COLO668 (cell line): Measurements from ENCODE around the gene IGF1R.

Source experiments
- DNase-seq: peaks from one replicate; lab custom pipeline; 2025; ENCODE audit not compliant: unreplicated experiment; lab: John Stamatoyannopoulos, UW

The IGF1R gene

DNA sequence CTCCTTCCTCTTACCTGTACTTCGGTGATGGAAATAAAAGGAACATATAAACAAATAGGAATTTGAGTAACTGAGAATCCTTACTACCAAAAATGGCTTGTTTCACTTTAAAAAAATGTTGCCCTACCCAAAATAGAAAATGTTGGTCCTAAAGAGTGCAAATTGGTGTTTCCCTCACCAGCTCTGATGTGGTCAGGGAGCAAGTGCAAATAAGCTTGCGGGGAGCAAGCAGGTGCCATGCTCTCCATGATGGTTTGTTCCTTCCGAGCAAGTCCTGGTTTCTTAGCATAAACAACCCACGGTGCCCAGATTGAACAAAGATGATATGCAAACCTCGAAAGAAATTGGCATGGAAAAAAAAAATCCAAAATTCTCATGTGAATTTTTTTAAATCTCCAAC is 290.5 kb downstream of the IGF1R start:
- DNase-seq: no peak

DNA sequence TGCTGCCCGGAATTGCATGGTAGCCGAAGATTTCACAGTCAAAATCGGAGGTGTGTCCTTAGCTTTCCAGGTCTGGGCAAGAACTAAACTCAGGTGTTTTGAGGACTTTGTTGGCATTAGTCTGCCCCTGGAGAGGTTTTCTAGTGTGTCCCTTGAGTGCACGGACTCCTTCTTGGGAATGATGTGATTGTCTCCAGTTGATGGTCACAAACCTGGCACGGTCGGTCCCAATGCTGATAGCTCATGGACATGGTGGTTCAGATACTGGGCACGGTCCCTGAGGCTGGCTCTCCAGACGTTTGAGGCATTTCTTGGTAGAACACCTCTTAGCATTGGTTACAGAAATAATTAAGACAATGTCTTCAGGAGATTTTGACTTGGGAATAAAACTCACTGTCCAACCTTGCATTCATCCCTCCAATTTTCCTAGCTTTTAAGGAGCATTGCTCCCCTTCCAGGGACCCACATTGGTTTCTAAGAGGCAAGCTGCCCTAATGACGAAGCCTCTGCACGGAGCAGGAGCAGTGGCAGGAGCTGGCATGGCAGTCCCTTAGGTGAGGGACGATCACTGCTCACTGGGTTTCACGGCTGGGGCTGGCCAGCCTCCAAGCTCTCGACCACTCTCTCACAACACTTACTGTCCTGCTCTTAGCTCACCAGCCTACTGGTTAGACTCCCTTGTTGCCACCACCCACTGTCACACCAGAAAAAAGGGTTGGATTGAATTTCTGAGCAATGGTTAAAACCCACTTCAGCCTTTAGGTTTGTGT is 291.2 kb downstream of the IGF1R start:
- no peak for DNase-seq

DNA sequence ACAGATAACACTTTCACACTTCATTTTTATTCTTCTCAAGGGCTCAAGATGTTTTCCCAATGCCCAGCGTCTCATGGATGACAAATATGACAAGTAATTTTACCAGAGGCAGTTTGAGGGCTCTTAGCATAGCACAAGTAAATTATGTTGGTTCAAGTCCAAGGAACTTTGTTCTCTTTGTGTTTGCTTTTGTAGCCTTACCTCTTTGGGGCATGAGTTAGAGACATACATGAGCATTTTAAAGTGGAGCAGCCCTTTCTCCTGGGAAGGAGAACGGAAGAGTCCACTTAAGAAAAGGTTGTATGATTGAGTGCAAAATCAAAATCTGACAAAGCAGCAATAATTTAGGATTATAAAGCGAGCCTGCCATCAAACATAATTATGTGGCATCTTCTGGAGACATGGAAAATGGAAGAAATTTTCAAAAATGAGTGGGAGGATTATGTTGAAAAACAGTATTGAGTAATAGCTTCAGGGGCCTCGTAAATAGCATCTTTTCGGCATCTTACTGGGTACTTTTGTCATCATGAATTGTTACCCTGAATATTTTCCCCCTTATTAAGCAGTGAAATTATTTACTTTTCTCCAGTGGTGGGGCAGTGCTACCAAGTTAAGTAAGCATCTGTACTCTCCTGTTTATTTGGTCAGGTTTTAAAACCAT is 293.4 kb downstream of the IGF1R start:
- DNase-seq: no peak

DNA sequence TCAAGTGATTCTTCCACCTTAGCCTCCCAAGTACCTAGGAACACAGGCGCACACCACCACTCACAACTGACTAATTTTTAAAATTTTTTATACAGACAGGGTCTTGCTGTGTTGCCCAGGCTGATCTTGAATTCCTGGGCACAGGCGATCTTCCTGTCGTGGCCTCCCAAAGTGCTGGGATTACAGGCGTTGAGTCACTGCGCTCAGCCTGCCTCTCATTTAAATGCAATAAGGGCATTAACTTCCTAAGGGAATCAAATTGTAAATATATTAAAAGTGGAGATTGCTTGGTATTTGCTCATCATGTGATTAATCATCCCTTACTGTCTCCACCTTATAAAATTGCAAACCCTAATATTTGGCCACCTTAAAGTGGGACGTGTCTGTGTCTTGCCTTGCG is 294.1 kb downstream of the IGF1R start:
- DNase-seq: no peak

DNA sequence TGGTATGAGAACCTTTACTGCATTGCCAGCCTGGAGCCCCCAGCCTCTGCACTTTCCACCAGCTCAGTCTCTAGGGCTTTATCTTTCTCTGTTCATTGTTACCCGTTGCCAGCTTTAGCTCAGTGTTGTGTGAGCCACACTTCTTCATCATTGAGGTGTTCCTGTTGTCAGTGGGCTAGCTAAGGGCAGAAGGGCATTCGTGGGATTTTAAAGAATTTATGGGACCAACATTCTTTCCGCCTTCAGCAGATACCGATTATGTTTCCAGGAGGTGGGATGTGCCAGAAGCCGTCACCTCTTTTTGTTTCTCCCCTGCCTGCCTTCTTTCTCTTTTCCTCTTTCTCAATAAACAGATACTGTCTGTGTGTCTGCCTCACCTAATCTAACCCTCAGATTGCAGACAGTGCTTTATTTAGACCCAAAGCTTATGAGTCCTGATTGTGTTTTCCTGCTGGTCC is 294.7 kb downstream of the IGF1R start:
- no peak for DNase-seq

DNA sequence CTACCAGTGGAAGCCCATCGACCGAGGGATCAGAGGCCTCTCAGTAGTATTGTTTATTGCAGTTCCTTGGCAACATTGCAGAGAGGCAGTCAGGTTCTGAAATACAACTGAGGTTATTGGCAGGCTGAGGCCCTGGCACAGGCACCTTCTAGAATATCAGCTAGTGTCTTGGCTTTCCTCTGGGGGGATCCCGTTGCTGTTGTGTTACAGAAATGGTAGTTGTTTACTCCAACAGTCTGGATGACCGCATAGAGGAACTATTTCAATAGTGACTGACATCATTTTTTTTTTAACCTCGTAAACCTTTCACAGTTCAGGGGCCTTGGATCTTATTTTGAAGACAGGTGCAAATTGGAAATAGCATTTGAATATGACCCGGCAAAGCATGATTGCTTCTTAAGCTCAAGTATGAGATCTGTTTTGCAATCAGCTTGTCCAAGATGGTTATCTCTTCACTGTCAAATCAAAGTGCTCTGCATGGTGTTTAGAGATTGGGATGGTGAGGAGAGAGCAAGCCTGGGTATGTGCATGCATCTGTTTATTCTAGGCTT is 295.3 kb downstream of the IGF1R start:
- no peak for DNase-seq

DNA sequence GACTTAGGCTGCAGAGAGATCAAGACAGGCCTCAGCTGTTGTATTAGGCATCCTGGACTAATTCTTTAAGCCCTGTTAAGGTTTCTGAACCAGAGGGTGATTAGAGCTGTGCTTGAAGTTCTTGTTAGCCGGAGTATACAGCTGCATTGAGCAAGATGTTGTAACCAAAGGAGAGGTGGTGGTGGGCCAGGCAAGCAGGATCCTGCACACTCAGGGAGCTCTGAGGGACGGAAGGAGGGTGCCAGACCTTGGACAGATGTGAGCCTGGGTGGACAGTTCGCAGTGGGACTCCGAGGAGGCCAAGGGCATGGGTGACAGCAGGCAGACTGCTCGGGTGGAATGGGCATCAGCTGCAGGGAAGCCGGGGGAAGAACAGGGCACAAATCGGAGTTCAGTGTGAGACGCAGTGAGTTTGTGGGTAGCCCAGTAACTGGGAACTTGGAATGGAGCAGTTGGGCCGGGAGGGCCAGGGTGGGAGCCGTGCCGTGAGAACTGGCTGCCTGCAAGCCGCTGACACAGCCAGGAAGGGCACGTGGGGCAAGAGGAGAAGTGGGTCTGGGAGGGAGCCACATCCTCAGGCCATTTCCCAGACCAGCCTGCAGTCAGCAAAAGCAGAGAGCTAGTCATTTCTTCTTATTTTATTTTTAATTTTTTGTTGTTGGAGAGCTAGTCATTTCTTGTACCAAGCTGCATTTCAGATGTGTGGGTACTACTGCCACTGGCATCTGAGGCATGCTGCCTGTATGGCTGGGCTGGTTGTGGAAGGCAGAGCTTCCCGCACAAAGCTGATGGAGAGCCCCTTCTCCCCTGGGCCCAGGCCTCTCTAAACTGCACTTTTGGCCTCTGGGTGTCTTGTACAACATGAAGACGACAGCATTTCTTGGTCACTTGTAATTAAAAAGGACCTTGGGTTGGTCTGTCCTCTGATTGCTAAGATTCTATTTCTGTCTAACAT is 298.2 kb downstream of the IGF1R start:
- DNase-seq: no peak

DNA sequence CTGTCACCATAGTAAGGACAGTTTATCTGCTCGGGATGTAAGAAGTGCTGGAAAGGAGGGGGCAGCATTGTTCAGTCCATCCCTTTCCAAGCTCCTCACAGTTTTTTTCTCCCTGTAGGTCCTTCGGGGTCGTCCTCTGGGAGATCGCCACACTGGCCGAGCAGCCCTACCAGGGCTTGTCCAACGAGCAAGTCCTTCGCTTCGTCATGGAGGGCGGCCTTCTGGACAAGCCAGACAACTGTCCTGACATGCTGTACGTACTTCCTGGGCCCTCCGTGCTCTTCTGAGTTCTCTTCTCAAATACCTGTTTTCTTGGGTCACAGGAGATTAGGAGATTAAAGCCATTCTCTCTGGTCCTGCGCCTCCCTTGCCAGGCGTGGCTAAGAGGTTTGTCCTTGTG is 300.1 kb downstream of the IGF1R start:
- no peak for DNase-seq

DNA sequence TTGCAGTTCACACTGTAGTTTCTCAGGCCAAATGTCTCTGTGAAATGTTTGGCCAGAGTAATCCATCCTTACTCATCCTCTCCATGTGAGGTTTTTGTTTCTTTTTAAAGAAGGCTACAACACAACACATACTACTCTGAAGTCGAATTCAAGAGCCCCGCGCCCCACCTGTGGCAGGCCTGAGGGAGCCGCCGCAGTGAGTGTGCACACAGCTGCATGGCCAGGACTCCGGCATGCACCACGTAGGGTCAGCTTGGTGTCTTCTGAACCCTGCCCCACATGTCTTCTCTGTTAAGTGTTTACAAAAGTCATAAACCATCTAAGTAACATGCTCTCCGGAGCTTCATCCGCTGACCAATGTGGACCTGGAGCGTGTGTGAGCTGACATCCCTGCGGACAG is 300.6 kb downstream of the IGF1R start:
- DNase-seq: no peak

DNA sequence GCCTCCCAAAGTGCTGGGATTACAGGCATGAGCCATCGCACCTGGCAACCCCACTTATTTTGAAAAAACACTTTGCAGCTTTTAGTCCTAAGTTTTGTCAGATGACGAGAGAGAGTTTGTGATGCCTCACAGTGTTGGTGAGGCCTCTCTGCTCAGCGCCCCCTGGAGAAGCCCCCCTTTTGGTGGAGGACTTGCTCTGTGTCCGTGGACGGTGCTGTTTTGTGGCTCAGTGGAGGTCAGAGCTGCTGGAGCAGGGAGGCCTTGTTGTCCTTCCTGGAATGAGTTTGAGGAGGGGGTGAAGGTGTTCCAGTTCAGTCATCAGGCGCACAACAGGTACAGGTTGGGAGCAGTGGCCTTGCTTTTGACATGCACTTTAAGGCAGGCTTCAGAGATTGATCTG is 301.3 kb downstream of the IGF1R start:
- no peak for DNase-seq

DNA sequence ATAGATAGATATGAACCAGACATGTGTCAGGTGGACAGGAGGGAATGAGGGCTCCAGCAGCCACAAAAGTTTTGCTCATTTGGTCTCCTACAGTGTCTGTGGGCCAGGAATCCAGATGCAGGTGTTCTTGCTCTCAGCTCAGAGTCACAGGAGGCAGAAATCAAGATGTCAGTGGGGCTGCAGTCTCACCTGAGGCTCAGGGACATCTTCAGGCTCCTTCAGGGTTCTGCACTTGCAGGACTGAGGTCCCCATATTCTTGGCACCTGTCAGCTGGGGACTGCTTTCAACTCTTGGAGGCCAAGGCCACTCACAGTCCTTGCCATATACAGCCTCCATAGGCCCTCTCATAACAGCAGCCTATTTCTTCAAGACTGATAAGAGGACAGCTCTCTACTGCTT is 301.9 kb downstream of the IGF1R start:
- DNase-seq: no peak

DNA sequence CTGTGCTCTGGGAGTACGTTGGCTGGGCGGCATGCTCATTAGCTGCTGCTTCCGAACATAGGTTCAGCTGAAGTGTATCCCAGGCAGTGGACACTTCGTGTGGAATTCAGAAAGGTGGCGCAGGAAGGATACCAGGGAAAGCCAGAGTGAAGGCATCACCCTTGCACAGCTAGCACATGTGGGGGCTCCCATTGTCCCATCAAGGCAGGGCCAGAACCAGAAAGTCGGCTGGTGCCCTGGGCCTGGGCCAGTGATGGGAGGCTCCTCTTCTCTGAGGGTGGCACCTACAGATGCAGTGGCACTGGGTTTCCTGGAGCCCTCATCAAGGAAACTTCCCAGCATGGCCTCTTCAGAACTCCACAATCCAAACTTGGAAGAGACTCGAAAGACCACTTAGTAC is 302.7 kb downstream of the IGF1R start:
- DNase-seq: no peak

DNA sequence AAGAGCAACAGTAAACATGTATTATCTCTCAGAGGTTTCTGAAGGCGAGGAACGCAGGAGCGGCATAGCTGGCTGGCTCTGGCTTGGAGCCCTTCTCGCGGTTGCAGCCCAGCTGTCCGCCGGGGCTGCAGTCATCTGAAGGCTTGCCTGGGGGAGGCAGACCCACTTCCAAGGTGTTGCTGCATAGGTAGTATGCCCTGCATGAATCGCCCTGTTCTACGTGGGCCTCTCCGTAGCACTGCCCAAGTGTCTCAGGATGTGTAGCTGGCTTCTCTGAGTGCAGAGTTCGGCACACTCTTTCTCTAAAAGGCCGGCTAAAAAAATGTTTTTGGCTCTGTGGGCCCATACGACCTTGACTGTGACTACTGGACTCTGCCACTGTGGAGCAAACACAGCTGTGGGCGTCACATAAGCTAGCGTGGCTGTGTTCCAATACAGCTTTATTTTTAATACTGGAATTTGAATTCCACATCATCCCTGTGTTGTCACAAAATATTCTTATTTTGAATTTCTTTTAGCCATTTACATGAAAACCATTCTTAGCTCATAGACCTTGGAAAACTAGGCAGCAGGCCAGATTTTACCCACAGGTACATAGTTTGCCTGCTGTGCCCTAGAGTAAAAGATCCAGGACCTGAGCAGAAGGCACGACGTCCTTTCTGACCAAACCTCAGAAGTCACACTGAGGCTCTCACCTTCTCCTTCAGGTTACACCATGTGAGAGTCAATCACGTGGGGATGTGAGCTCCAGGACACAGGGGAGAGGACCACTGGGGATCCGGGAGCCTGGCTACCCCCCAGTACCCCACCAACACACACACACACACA is 303.4 kb downstream of the IGF1R start:
- no peak for DNase-seq

DNA sequence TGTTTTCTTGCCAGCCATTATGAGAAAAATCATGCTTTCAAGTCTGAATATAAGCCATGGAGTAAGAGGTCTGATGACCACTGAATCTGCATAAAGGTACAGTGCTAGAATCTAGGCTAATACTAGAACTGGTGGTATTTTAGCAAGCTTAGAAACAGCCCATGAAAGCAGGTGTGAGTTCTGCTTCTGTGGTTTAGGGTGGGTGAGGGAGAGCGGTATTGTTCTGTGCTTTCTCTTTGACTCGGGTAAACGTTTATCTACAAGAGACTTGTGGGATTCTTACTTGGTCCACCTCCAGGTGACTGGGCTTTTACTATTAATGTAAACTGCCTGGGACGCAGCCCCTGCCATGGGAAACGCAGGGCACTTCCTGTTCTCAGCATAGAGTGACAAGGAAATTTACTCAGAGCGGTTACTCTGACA is 304.1 kb downstream of the IGF1R start:
- DNase-seq: no peak

DNA sequence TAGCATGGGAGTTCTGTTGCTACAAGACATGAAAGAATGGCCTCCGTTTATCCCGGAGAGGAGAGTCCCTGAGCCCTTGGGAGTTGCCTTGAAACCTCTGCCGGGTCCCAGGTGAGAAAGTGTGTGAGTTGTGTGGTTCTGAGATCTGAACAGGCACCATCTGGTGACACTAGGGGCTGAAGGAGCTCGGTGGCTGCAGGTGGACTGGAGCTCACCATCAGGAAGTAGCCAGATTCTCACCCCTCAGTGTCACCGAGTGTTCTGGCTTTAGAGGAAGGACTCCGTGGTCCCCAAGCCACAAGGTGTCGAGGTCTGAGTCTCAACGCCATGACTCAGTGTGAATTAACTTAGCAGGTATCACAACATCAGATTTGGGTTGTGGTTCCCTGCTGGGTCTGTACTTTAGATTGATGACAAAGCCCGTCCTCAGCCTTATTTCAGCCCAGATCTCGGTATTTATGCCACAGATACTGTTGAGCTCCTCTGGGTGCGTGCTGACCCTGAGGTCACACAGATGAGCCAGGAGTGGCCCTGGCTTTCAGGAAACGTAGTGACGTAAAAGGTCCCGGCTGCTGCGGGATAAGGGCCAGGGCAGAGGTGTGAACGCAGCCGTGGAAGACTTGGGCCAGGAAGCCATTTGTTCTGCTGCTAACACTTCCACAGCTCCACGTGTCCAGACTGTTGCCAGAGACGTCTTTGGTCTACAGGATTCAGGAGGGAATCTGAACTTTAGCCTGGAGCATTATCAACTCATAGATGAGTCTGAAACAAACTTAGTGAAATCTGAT is 304.9 kb downstream of the IGF1R start:
- no peak for DNase-seq

DNA sequence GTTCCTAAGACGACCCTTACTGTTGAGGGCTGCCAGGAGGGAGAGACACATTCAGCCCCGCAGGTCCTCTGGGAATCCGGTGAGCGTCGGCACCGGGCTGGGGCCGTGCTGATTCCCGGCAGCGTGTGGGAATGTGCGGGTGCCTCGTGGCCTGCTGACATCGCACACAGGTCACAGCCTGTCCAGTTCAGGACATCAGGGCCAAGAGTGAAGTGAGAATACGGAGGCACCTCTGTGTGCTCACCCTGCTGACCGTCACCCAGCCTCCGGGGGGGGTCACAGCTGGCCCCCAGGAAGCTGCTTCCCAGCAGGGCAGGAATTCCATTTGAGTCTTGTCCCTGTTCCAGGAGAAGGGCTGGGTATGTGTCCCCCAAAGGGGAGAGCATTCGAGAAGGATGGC is 305.6 kb downstream of the IGF1R start:
- no peak for DNase-seq

DNA sequence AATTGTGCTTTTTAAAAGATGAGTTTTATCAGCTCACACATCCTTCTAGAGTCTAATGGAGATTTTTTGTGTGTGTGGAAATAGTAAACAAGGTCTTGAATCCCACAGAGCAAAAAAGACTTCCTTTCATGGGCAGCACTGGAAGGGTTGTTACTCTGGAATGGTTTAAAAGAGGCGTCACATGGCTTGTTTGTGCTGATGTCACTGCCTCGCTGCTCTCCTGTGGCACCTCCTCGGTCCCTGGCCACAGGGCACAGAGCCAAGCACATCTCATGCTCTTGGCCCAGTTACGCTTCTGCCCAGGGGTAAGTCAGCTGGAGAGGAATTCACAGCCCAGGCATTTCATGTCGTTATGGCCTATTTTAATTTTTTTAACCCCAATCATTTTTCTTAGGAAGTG is 306.1 kb downstream of the IGF1R start:
- no peak for DNase-seq

DNA sequence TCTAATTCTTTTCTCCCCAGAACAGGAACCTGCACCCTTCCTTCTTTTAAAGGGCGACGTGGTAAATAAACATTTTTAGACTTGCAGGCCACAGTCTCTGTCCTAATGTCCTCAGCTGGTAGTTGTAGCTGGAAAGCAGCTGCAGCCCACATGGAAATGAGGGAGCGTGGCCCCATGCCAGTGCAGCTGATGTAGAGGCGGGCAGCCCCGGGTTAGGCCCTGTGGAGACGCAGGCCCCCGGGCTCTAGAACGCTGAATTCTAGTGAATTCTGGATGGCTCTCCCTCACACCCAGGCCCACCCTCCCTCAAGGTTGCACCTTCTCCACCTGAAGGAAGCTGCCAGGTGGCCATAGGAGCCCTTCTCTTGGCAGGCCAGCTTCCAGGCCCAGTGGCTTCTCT is 307.0 kb downstream of the IGF1R start:
- no peak for DNase-seq

DNA sequence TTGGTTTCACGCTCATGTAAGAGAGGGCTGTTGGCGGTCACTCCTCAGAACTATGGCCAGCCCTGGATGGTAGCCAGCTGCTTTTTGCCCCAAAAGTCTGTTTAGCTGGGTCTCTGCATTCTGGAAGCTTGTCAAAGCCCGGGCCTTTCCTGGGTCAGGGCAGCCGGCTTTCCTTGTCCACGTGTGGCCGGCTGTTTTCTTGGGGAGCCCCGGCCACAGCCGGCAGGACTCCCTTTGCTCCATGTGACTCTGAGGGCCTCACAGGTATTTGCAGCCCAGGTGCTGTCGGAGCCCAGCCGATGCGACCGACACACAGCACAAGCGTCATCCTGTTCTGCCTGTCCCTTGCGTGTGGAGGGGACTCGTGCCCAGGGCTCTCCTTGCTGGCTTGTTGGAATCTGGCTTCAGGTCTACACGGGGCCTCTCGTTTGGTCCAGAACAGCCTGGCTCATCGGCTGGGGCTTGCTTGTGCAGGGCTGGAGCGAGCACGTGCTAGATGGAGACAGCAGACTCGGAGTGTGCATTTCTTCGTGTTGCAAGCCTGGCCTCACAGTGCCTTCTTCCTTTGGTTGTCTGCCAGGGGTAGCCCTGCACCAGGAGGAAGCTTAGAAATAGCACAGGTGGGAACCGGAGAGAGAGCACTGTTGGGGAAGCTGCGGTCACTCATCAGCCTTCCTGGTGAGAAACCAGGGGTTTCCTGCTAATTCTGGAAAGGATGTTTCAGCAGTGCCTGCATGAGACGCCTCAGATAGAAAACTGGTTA is 307.8 kb downstream of the IGF1R start:
- no peak for DNase-seq
